ENCODE results near the gene RSRP1.

The RSRP1 gene

DNA sequence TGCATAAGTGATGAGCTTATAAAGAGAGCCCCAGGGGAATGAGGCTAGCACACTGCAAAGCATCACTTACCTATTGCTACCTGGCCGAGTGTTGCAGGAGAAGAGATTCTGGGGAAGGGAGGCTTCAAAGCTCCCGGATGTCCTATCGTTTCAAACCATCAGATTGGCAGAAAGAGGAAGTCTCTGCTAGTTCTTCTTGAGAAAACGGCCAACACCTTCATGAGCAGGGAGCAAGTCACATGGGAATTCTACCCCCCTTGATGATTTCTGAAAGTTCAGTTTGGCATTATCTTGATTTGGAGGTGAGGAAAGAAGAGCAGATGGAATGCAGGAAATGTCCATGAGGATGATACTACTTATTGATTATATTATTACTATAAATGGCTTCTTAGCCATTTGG is 31.1 kb downstream of the RSRP1 start:
- TF ChIP-seq, protein P1, sequence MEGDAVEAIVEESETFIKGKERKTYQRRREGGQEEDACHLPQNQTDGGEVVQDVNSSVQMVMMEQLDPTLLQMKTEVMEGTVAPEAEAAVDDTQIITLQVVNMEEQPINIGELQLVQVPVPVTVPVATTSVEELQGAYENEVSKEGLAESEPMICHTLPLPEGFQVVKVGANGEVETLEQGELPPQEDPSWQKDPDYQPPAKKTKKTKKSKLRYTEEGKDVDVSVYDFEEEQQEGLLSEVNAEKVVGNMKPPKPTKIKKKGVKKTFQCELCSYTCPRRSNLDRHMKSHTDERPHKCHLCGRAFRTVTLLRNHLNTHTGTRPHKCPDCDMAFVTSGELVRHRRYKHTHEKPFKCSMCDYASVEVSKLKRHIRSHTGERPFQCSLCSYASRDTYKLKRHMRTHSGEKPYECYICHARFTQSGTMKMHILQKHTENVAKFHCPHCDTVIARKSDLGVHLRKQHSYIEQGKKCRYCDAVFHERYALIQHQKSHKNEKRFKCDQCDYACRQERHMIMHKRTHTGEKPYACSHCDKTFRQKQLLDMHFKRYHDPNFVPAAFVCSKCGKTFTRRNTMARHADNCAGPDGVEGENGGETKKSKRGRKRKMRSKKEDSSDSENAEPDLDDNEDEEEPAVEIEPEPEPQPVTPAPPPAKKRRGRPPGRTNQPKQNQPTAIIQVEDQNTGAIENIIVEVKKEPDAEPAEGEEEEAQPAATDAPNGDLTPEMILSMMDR (IDR thresholded peaks at IDR 0.05): no peak

- TF ChIP-seq, protein P1 (IDR thresholded peaks at IDR 0.05): no peak
These were observed 34.5 kb downstream of the RSRP1 start for GRCh38 chr1:25212725-25213124.

DNA sequence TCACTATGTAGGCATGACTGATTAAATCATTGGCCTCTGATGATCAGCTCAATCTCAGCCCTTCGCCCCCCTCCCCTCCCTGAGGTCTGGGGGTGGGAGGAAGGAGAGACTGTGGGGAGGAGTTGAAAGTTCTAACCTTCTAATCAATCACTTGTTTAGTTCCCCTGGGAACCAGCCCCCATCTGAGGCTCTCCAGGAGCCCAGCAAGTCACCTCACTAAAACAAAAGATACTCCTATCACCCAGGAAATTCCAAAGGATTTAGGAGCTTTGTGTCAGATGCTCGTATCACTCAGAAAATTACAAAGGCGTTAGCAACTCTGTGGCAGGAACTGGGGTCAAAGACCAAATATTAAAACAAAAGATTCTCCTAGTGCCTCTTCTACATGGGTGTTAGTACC is 36.5 kb downstream of the RSRP1 start:
- TF ChIP-seq, protein P1 (IDR thresholded peaks at IDR 0.05): no peak

DNA sequence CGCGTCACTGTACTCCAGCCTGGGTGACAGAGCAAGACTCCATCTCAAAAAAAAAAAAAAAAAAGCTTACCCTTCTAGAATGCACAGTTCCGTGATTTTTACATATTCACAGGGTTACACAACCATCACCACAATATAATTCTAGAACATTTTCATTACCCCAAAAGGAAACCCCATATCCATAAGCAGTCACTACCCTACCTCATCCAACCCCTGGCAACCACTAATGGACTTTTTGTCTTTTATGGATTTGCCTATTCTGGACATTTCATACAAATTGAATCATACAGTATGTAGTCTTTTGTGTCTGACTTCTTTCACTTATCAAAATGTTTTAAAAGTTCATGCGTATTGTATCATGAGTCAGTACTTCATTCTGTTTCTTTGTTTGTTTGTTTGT is 37.7 kb downstream of the RSRP1 start:
- TF ChIP-seq, protein P1 (IDR thresholded peaks at IDR 0.05): no peak

- TF ChIP-seq, protein P1 (IDR thresholded peaks at IDR 0.05): no peak
These were observed 38.6 kb downstream of the RSRP1 start for GRCh38 chr1:25208561-25209222.

- TF ChIP-seq, protein P1 (IDR thresholded peaks at IDR 0.05): no peak
These were observed 39.2 kb downstream of the RSRP1 start for GRCh38 chr1:25208092-25208491.

DNA sequence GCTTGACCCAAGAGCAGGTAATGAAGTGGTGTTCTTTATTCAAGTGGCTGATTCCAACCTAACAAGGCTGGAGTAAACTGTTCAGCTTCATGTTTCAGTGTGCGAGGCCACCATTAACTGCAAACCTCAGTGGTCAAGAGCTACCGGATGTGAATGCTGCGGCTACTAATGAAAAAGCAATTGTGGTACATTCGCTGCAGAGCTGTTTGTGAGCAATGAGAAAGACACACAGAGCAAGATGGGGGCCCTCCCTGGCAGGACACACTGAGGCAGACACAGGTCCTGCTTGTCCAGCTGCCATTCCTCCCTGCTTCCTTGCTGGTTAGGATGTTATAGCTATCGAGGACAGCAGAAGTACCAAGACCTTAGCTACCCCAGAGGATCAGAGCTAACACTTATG is 41.1 kb downstream of the RSRP1 start:
- TF ChIP-seq, protein P1 (IDR thresholded peaks at IDR 0.05): no peak

DNA sequence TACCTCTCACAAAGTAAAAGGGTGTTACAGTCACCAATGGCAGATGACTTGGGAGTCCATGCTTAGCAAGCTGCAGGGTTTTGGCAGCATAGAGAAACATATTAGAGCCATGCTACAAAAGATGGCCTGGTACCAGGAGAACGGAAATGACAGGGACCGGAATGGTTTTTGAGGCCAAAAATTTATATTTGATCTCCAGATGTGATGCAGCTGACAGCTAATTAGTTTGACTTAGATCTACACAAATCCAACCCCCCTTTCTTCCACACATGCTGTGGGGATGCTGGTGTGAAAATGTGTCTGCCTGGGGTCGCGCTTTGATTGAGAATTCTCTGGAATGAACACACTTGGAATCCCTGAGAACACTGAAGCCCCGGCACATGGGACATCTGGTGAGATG is 41.5 kb downstream of the RSRP1 start:
- TF ChIP-seq, protein P1 (IDR thresholded peaks at IDR 0.05): no peak

All from LNCAP (cell line).